Measurements from ENCODE around the gene NEUROD1.
"Not testable (repeated sequence)": the region's sequence is repeated elsewhere in the genome, so short reads cannot be mapped to it uniquely, and the experiment has no call there.

The NEUROD1 gene

DNA sequence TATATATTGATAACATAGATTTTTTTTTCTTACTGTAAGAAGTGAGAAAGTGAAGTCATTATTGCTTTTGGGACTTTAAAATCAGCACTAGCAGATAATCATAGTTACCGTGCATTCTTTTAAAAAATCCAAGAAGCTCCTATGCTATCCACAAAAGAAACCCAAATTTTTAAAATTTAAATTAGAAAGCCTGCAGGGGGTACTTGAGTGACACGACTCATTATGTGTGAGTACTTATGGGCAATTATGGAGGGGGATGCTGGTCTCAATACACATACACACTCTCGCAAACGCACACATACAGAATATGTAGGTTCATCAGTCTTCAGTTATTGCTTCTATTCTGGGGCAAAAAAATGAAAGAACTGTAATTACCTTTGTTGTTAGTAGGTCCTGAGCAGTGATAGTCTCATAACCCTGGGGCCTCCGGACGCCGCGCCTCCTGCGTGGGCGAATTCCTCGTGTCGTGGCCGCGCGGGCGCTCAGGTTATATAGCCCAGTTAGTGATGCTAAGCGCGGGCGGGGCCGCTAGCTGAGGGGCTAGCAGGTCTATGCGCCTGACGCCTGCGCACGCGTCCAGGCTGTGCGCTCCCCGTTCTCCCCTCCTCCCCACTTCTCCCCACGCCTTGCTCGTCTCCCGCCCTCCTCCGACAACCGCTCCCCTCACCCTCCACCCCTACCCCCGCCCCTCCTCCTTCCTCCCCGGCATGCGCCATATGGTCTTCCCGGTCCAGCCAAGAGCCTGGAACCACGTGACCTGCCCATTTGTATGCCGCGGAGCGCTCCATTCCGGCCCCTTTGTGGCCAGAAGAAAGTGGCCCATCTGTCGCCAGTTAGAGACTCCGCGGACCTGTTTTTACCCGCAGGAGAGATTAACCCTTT lies at the start of gene NEUROD1:
Gene NEUROD1, minus strand, starts transcription at position 463 of the 882 bp plus-strand sequence. CDS start 1,657 bp downstream, outside the sequence.
- FAIRE-seq: no peak

DNA sequence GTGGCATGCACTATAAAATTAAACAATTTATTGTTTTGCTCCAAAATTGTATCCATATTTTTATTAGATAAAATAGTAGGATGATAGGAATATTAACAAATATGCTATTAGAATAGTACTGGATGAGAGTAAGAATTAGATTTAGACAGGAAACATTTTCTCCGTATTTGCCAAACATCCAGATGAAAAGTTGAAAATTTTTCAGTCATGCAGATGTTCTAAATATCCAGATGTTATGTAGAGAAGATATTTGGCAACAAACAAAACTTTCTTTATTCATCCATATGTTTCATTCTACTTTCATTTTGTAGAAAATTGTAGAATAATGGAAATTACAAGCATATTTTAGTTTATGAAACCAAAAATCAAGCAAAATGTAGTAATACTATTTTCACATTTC lies 45.2 kb upstream of the NEUROD1 start:
- FAIRE-seq: no peak

DNA sequence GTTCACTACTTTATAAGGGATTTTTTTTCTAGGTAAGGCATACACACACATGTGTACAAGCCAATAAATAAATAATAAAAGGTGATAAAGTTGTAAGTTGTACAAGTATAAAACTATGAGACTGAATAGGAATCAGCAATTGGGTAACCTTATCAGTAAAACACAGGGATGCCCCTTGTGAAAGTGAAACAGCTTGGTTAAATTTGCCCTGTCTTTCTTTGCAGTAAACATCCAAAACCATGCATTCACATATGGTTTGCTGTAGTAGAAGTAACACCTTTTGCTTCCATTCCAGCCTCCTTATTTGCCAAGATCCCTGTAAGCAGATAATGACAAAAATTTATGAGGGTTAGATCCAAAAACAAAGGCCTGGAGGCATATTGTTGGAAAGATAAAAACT lies 44.3 kb upstream of the NEUROD1 start:
- FAIRE-seq: no peak

- no peak for FAIRE-seq
These were observed 43.4 kb upstream of the NEUROD1 start for GRCh38 chr2:181723731-181724130.

GRCh38 chr2:181715033-181715630 lies 34.8 kb upstream of the NEUROD1 start:
- peak; percentile 96 for FAIRE-seq

DNA sequence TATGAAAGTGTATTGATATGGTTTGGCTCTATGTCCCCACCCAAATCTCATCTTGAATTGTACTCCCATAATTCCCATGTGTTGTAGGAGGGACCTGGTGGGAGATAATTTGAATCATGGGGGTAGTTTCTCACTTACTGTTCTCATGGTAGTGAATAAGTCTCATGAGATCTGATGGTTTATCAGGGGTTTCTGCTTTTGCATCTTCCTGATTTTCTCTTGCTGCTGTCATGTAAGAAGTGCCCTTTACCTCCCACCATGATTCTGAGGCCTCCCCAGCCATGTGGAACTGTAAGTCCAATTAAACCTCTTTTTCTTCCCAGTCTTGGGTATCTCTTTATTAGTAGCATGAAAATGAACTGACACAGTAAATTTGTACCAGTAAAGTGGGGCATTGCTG lies 30.7 kb upstream of the NEUROD1 start:
- not testable (repeated sequence) for FAIRE-seq

DNA sequence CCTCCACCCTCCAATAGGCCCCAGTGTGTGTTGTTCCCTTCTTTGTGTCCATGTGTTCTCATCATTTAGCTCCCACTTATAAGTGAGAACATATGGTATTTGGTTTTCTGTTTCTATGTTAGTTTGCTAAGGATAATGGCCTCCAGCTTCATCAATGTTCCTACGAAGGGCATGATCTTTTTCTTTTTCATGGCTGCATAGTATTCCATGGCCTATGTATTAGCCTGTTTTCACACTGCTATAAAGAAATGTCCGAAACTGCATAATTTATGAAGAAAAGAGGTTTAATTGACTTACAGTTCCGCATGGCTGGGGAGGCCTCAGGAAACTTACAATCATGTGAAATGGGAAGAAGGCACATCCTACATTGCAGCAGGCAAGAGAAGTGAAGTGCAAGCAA lies 22.2 kb upstream of the NEUROD1 start:
- not testable (repeated sequence) for FAIRE-seq

GRCh38 chr2:181698223-181698622 lies 17.9 kb upstream of the NEUROD1 start:
- no peak for FAIRE-seq

DNA sequence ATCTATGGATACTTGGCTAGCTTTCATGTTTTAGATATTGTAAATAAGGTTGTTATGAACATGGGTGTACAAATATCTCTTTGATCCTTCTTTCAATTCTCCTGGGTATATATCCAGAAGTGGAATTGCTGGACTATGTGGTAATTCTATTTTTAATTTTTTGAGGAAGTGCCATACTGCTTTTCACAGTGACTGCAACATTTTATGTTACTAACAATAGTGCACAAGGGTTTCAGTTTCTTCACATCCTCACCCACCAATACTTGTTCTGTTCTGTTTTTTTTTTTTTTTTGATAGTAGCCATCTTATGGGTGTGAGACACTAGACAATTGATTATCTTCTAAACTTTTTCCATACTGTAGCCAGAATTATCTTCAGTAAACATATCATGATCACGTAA lies 17.3 kb upstream of the NEUROD1 start:
- FAIRE-seq: no peak

DNA sequence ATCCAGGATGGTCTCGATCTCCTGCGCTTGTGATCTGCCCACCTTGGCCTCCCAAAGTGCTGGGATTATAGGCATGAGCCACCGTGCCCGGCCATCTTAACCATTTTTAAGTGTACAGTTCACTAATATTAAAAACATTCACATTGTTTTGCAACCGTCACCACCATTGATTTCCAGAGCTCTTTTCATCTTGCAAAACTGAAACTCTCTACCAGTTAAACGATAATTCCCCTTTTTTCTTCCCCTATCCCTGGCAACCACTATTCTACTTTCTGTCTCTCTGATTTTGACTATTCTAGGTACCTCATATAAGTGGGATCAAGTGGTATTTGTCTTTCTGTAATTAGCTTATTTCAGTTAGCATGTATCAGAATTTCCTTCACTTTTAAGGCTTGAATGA lies 16.8 kb upstream of the NEUROD1 start:
- FAIRE-seq: no peak

DNA sequence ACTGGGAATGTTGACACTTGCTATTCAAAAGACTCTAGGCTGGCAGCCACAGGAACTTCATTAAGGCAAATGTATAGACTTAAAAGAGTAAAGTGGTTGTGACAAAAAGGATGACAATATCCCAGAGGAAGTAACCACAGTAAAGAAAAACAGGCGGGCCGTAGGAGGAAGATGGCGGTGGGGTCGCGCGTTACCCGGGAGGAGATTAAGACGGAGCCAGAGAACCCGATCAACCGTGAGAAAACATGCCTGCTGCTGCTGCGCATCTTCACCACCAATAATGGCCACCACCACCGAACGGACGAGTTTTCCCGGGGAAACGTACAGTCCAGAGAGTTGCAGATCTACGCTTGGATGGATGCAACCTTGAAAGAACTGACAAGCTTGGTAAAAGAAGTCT lies 14.0 kb upstream of the NEUROD1 start:
- no peak for FAIRE-seq

- no peak for FAIRE-seq
These were observed 10.5 kb upstream of the NEUROD1 start for GRCh38 chr2:181690860-181691259.

DNA sequence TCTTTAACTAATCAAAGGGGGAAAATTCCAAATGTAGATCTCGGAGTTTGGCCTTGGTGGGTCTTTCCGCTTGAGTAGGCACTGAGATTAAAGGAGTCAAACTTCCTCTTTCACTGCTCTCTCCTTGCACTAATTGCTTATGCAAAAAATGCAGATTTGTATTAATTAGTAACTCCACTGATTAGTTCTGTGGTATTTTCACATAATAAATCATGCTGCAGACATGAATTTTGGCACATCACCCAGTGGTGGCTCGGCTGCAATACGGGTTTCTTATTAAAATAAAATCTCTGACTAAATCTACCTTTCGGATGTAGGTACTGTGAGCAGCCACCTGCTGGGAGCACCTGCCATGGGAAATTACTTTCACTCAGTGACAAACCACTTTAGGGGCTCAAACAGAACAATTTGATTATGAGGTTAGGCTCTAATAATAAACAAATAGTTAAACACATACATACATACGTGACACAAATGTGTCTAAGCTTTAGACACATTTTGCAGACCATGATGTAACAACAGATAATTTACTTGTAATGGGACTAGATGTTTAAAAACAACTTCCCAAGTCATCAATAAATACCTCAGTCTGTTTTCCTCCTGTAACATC lies 6.4 kb upstream of the NEUROD1 start:
- FAIRE-seq: no peak

DNA sequence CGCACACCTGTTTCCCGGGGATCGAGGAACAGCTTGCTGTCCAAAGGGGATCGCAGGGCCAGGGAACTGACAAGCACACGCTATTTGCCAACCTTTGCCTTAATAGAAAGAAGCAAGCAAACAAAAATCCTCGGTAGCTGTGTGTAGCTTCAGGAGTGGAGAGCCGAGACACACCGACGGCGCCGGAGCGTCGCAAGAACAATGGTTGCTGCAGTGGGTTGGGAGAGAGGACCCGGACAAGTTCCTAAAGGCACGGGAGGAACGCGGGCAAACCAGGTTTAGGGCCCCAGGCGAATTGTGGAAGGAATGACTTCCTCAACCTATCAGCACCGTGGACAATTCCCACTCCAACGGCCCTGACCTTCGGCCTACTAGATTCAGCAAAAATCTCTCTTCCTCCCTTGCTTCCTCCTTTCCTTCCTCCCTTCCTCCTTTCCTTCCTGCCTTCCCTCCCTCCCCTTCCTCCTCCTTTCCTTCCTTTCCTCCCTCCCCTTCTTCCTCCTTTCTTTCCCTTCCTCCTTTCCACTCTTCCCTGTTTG lies 4.9 kb upstream of the NEUROD1 start:
- no peak for FAIRE-seq

DNA sequence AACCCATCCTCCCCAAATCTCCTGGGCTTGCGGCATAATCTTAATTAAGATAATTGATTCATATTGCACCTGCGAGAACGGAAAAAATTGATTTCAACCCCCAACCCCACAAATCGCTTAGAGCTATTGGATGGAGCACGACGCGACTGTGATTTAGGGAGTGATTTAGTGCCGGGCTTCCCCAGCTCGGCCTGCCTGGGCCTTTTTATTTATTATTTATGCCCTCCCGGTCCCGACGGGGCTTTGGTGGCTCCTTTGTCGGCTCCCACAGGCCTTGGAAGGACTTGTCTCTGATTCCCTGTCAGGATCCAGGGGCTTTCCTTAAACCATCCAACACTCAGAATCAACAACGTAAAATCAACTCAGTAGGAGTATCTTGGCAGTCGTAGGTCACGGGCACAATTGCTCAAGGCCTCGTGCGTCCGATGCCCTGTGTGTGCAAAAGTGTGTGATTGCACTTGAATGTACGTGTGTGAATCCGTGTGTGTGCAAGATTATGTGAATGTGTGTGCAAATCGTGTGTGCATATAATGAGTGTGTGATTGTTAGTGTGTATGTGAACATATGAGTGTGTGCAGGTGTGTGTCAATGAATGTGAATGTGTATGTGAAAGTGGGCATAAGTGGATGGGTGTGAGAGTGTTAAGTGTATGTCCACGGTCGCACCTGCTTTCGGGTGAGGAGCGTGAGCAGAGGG lies 4.3 kb upstream of the NEUROD1 start:
- no peak for FAIRE-seq

GRCh38 chr2:181683518-181684453 lies 3.5 kb upstream of the NEUROD1 start:
- no peak for FAIRE-seq

DNA sequence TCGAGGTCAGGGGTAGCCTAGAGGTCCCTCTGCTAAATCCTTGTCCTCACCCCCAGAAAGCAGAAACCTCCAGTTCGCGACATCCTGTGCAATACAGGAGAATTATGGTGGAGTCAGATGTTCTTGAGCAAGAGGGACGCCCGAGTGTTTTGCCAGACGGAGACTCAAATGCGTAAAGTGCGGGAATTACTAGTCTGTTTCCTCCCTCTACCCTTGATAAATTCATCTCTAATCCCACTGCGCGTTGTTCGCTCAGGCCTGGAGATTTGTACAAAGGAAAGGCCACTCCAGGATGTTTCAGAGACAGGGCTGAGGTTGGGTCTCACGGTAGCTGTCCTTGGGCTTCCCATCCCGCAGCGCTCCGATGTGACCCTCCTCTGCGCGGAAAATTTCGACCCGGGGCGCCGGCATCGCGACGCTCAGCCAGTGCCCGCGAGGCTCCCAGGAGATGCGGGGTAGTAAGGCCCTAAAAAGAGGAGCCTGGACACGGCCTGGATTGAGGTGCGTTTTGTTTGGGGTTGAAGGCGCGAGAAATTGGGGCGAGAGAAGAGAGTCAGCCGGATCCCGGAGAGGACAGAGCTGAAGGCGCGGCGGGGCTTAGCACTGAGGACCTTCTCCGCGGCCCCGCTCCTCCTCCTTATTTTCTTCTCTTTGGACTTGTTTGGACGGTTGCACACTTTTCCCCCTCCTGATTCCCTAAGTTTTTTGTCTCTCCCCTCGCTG lies 2.6 kb upstream of the NEUROD1 start:
- no peak for FAIRE-seq

GRCh38 chr2:181682026-181682789 lies 1.9 kb upstream of the NEUROD1 start:
- FAIRE-seq: no peak

- FAIRE-seq: no peak
These were observed 857 bp upstream of the NEUROD1 start for GRCh38 chr2:181680937-181681811.

Measured in A204.1 (cell line).